A549 (cell line): ENCODE measurements around the gene RIOK1.

Source experiments
- CTCF ChIP-seq: fragments of >200 bp; sonication (Bioruptor Twin); formaldehyde crosslinking; IDR thresholded peaks from 3 replicates; pipeline ENCODE4 v1.5.1; 2016
- JUNB ChIP-seq: fragments of >200 bp; sonication (Bioruptor Twin); formaldehyde crosslinking; IDR thresholded peaks from 2 replicates; pipeline ENCODE4 v1.6.1; 2016
- SMC3 ChIP-seq: fragments of >200 bp; sonication (Bioruptor Twin); formaldehyde crosslinking; IDR thresholded peaks from 3 replicates; pipeline ENCODE4 v1.6.1; 2018; ENCODE audit warnings: inconsistent platforms

DNA sequence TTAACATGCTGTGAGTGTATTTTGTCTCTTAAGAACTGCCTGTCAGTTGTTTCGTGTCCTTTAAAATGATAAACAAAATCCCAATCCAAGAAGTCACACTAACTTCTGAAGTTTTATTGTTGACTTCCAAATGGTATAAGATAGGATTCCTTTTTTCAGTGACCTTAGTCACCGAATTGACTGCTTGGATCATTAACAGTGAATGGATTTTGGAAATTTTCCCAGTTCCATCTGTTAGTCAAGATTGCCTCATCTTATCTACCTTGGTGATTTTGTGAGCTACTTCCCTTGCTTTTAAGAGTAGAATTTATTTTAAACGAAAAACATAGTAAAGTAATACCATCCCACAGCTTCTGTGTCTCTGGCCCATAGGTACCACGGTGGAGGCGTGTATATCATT lies 14.9 kb downstream of the RIOK1 start:
- TF ChIP-seq JUNB, result no peak
- TF ChIP-seq CTCF, result no peak
- TF ChIP-seq SMC3, result no peak
